HUES6 (cell line): ENCODE measurements around the gene APP.

ENCODE experiments used
- H3K27ac ChIP-seq: 2 replicates; pipeline ENCODE4 v1.7.0; 2013; ENCODE audit warnings: low read depth, mild to moderate bottlenecking, low read length, inconsistent platforms
- H3K27me3 ChIP-seq: 2 replicates; pipeline ENCODE4 v1.6.1; 2013; ENCODE audit warnings: low read length; ENCODE audit not compliant: control insufficient read depth, insufficient read depth
- H3K36me3 ChIP-seq: 2 replicates; pipeline ENCODE4 v1.6.1; 2013; ENCODE audit warnings: low read length; ENCODE audit not compliant: control insufficient read depth, insufficient read depth
- H3K4me1 ChIP-seq: 2 replicates; pipeline ENCODE4 v1.6.1; 2013; ENCODE audit warnings: low read length; ENCODE audit not compliant: control insufficient read depth, insufficient read depth
- H3K4me3 ChIP-seq: 2 replicates; pipeline ENCODE4 v1.5.1; 2013; ENCODE audit warnings: low read depth, low read length
- H3K9ac ChIP-seq: one replicate; pipeline ENCODE4 v1.6.1; 2013; ENCODE audit warnings: mild to moderate bottlenecking, low read length
- H3K9me3 ChIP-seq: 2 replicates; pipeline ENCODE4 v1.6.1; 2013; ENCODE audit warnings: low read depth, low read length; ENCODE audit not compliant: control insufficient read depth, insufficient read depth

APP gene

DNA sequence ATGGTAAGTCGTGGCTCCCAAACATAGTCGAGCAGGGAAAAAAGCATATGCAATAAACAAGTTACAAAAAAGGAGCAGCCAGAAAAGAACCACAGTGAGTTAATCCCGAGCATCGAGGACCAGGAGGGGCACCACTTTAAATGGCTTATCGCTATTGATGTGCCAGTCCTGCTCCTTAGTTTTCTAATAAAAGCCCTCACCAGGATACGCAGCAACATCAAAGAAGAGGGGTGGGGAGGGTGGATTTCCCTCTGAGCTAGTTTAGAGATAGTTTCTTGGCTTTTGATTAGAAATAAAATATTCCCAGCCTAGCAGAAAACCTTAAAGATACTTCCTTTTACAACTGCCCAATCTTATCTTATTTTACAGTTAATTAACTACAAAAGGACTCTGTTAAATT is 265.4 kb downstream of the APP start:
- Histone ChIP-seq H3K4me1 (no peaks in the 10 kb centered on the region), H3K27ac (no peak overlapping the region), H3K9ac (no peak overlapping the region), H3K27me3 (no peaks in the 10 kb centered on the region), H3K9me3 (no peaks in the 10 kb centered on the region), H3K36me3 (peaks cover 58% of the 10 kb centered on the region), H3K4me3 (no peak overlapping the region)

DNA sequence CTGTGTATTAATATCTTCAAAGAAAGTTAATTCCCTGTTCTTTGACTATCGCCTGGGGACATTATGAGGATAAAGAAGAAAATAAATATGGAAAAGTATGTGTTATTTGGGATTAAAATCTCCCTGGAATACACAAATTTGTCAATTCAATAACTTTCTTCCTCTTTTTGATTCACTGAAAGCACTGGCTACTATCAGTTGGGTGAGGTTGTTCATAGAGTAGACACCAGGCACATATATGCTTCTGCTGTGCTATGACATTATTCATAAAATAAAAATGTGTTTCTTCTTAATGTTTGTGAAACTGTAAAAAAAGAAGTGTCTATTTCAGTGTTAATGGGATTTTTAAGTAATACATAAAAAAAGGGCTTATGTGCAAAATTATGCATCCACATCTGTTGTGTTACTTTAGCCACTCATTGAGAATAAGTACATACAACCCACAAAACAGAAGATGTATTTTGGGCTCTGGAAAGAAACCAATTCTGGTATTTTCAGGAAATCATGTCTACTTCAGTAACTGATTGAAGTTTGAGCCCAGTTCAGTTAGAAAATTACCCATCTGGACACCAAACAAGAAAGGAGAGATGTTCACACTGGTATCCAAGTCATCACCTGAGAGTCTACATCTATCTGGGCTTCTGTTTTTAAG is 266.4 kb downstream of the APP start:
- H3K36me3 ChIP-seq, result peaks cover 58% of the 10 kb centered on the region
- H3K4me1 ChIP-seq, result no peaks in the 10 kb centered on the region
- H3K4me3 ChIP-seq, result no peak overlapping the region
- no peaks in the 10 kb centered on the region for H3K9me3 ChIP-seq
- no peak overlapping the region for H3K9ac ChIP-seq
- H3K27ac ChIP-seq, result no peak overlapping the region
- no peaks in the 10 kb centered on the region for H3K27me3 ChIP-seq

DNA sequence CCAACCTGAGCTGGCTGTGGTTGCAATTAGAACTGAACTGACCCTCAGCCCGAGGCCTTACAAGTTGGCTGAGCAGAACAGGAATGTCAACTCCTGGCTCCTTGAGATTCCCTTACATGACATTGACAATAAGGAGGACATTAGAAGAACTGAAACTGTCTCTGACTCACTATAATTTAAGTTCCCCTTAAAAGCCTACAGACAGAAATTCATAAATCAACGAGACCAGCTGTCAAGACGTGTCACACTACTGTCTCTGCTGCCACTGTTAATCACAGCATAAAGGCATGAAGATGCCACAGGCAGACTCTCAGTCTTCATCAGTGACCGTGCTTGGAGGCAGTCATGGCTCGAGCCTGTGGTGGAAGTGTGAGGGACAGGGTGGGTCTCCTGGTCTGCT is 267.0 kb downstream of the APP start:
- Histone ChIP-seq H3K36me3 (peaks cover 63% of the 10 kb centered on the region), H3K9ac (no peak overlapping the region)

GRCh38 chr21:25901330-25901979 is 269.1 kb downstream of the APP start:
- no peak overlapping the region for H3K9ac ChIP-seq
- no peaks in the 10 kb centered on the region for H3K27me3 ChIP-seq
- H3K9me3 ChIP-seq, result no peaks in the 10 kb centered on the region
- no peak overlapping the region for H3K4me3 ChIP-seq
- peaks cover 73% of the 10 kb centered on the region for H3K36me3 ChIP-seq
- no peaks in the 10 kb centered on the region for H3K4me1 ChIP-seq
- no peak overlapping the region for H3K27ac ChIP-seq

More for the DNA sequence above, 267.0 kb downstream of the APP start:
- no peak overlapping the region for H3K27ac ChIP-seq
- H3K9me3 ChIP-seq, result no peaks in the 10 kb centered on the region
- H3K4me3 ChIP-seq, result no peak overlapping the region
- H3K27me3 ChIP-seq, result no peaks in the 10 kb centered on the region
- no peaks in the 10 kb centered on the region for H3K4me1 ChIP-seq

GRCh38 chr21:25898671-25899070 is 271.9 kb downstream of the APP start:
- Histone ChIP-seq H3K27ac (no peak overlapping the region), H3K9me3 (peaks cover 4% of the 10 kb centered on the region; the same call in 1 of the 2 replicates), H3K9ac (no peak overlapping the region), H3K27me3 (no peaks in the 10 kb centered on the region), H3K4me3 (no peak overlapping the region), H3K4me1 (no peaks in the 10 kb centered on the region), H3K36me3 (peaks cover 72% of the 10 kb centered on the region)

GRCh38 chr21:25897383-25897782 is 273.2 kb downstream of the APP start:
- no peak overlapping the region for H3K9ac ChIP-seq
- H3K4me3 ChIP-seq, result no peak overlapping the region
- H3K27ac ChIP-seq, result no peak overlapping the region
- H3K4me1 ChIP-seq, result no peaks in the 10 kb centered on the region
- peaks cover 76% of the 10 kb centered on the region for H3K36me3 ChIP-seq
- H3K9me3 ChIP-seq, result peaks cover 4% of the 10 kb centered on the region; the same call in 1 of the 2 replicates
- H3K27me3 ChIP-seq, result no peaks in the 10 kb centered on the region

DNA sequence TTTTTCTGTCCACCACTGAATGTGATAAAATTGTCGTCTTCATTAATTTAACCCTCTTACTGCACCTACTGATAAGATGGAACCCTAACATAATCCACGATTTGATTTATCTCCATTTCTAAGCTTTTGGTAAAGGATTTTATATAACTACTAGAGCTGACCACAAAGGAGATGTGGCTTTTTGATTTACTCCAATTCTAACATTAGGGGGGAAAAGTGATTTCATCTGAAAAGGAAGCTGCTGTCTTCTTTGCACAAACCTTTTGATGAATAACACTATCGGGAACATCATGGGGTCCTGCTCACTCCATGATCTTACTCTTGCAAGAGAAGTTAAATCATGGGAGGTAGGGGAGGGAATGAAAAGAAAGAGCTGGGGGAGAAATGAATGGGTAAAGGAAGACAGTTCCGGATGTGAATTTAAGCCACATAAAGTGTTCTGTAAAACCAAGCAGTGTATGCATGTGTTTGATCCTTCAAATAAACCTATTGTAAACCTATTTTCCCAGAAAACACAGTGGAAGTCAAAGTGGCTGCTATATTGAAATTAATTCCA is 274.0 kb downstream of the APP start:
- Histone ChIP-seq H3K4me3 (no peak overlapping the region), H3K36me3 (peaks cover 76% of the 10 kb centered on the region), H3K27ac (no peak overlapping the region), H3K4me1 (no peaks in the 10 kb centered on the region), H3K27me3 (no peaks in the 10 kb centered on the region), H3K9me3 (peaks cover 4% of the 10 kb centered on the region; the same call in 1 of the 2 replicates), H3K9ac (no peak overlapping the region)

DNA sequence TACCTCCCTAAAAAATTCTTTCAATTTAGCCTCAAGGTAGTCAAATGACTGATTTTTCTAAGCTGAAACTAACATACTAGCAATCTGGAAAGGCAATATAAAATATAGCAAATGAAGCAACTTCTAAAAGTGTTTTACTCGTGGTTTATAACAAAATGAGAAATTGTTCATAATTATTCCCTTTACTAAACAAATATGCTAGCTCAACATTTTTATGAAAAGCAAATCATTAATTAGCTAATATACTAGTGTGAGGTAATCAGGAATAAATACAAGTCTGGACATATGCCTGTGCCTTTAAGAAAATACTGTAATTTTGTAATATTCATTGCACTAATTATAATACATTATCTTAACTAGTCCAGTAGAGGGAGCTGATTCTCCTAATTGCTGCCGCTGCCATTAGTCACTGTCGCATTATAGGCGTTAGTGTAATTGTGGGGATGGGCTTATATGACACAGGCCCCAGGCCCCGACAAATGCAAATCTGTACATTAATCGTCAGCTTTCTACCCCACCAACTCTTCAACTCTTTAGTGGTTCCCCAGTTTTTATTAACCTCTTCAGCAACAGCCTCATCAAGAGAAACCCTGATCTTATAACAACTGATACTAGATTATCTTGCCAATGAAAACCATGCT is 274.9 kb downstream of the APP start:
- H3K36me3 ChIP-seq, result peaks cover 81% of the 10 kb centered on the region
- H3K9ac ChIP-seq, result no peak overlapping the region
- H3K27ac ChIP-seq, result no peak overlapping the region

GRCh38 chr21:25893191-25893590 is 277.4 kb downstream of the APP start:
- H3K9me3 ChIP-seq, result peaks cover 4% of the 10 kb centered on the region; the same call in 1 of the 2 replicates
- no peaks in the 10 kb centered on the region for H3K4me1 ChIP-seq
- no peak overlapping the region for H3K27ac ChIP-seq
- no peak overlapping the region for H3K4me3 ChIP-seq
- no peak overlapping the region for H3K9ac ChIP-seq
- no peaks in the 10 kb centered on the region for H3K27me3 ChIP-seq
- H3K36me3 ChIP-seq, result peaks cover 86% of the 10 kb centered on the region

More for the DNA sequence above, 274.9 kb downstream of the APP start:
- Histone ChIP-seq H3K4me3 (no peak overlapping the region), H3K9me3 (peaks cover 4% of the 10 kb centered on the region; the same call in 1 of the 2 replicates), H3K4me1 (no peaks in the 10 kb centered on the region), H3K27me3 (no peaks in the 10 kb centered on the region)

GRCh38 chr21:25891596-25891995 is 279.0 kb downstream of the APP start:
- no peak overlapping the region for H3K4me3 ChIP-seq
- no peak overlapping the region for H3K27ac ChIP-seq
- H3K9ac ChIP-seq, result no peak overlapping the region
- H3K36me3 ChIP-seq, result peaks cover 90% of the 10 kb centered on the region
- H3K27me3 ChIP-seq, result no peaks in the 10 kb centered on the region
- H3K4me1 ChIP-seq, result no peaks in the 10 kb centered on the region
- H3K9me3 ChIP-seq, result peaks cover 4% of the 10 kb centered on the region; the same call in 1 of the 2 replicates

DNA sequence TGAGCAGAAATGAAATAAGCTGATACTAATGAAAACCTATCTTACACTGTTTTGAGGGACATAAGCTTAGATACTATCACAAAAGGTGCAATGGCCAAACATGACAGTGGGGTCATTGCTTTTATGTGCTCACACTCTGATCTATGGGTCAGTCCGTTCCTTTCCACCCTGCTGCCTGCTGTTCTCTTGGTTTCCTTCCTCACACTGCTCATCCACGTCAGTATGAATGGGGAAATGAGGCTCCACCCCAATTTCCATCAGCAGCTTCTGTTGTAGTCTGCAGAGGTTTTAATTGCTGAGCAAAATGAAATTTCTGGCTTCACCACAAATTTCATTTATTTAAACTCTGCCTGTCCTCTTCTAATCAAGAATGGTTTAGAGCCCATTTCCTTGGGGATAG is 280.6 kb downstream of the APP start:
- Histone ChIP-seq H3K27me3 (no peaks in the 10 kb centered on the region), H3K9ac (no peak overlapping the region), H3K9me3 (peaks cover 4% of the 10 kb centered on the region; the same call in 1 of the 2 replicates), H3K27ac (no peak overlapping the region), H3K4me1 (no peaks in the 10 kb centered on the region), H3K36me3 (peaks cover 90% of the 10 kb centered on the region), H3K4me3 (no peak overlapping the region)
